GM18511 (cell line): ENCODE results near the gene SPDYE17.
"Not testable (repeated sequence)": the region's sequence is repeated elsewhere in the genome, so short reads cannot be mapped to it uniquely, and the experiment has no call there.

Source experiments
- ATAC-seq: cut with Tn5 transposase; IDR thresholded peaks from one replicate; pipeline ENCODE4 v1.9.1; 2021; ENCODE audit warnings: mild to moderate bottlenecking, moderate library complexity; ENCODE audit not compliant: unreplicated experiment

Gene SPDYE17

GRCh38 chr7:77032261-77032660 lies at the start of gene SPDYE17:
SPDYE17 (minus strand) TSS chr7:77032361; CDS start chr7:77030570, 1,791 bp downstream.
- not testable (repeated sequence) for ATAC-seq

DNA sequence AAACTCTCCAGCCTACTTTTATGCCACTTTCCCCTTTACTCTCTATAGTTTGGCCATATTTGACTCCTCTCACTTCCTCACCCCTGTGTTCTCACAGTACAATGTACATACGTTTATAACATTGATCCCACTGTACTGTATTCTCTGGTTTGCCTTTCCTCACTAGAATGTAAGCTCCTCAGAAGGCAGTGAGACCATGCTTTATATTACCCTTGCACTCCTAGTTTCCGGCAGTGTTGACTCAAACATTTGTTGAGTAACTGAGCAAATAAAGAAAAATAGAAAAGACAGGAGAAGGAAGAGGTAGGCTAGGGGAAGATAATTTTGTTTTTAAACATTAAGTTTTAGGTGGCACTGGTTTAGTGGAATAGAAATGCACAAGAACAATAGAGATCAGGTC lies 48.1 kb upstream of the SPDYE17 start:
- ATAC-seq = not testable (repeated sequence)

GRCh38 chr7:77079624-77080023 lies 47.5 kb upstream of the SPDYE17 start:
- ATAC-seq = not testable (repeated sequence)

GRCh38 chr7:77079112-77079511 lies 47.0 kb upstream of the SPDYE17 start:
- not testable (repeated sequence) for ATAC-seq

- ATAC-seq = not testable (repeated sequence)
Measured at GRCh38 chr7:77077060-77077459, 44.9 kb upstream of the SPDYE17 start.

GRCh38 chr7:77074786-77075396 lies 42.7 kb upstream of the SPDYE17 start:
- not testable (repeated sequence) for ATAC-seq

- not testable (repeated sequence) for ATAC-seq
Measured at GRCh38 chr7:77071108-77071507, 38.9 kb upstream of the SPDYE17 start.

DNA sequence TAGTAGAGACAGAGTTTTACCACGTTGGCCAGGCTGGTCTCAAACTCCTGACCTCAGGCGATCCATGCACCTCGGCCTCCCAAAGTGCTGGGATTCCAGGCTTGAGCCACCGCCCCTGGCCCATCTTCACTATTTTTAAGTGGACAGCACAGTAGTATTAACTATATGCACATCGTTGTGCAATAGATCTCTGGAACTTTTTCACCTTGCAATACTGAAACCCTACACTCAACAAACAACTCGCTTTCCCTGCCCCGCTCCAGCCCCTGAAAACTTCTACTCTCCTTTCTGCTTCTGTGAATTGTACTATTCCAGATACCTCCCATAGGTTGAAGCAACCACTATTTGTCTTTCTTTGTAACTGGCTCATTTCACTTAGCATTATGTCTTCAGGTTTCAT lies 33.7 kb upstream of the SPDYE17 start:
- not testable (repeated sequence) for ATAC-seq

GRCh38 chr7:77063732-77064131 lies 31.6 kb upstream of the SPDYE17 start:
- not testable (repeated sequence) for ATAC-seq

GRCh38 chr7:77062557-77062956 lies 30.4 kb upstream of the SPDYE17 start, which contains the start of gene SPDYE18:
SPDYE18 (minus strand) TSS chr7:77062558; CDS start chr7:77060512, 2,046 bp downstream.
- not testable (repeated sequence) for ATAC-seq

- ATAC-seq = not testable (repeated sequence)
Measured at GRCh38 chr7:77026349-77026748, 5.8 kb downstream of the SPDYE17 start.

DNA sequence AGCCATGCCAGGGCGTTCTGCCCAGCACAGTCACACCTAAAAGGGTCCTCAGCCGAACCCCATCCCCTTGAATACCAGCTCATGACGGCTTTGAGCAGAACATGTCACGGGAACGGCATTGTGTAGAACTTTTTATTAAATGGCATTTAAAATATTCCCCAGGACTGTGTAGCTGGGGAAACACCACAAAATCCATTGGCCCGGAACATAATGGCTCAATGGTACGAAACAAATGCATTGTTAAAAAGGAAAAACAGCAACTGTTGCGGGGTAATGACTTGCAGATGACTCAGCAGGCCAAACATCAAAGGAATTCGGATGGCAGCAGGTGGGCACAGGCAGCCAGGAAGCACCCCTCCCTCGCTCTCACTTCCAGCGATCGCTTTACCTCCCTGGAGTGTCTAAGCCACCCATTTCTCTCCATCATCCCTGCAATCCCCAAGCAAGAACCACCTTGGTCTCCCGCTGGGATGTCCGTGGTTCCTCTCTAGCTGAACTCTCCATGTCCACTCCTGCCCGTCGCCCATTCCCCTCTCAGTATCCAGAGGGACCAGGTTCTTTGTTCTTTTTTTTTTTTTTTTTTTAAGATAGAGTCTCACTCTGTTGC lies 22.0 kb downstream of the SPDYE17 start:
- not testable (repeated sequence) for ATAC-seq

DNA sequence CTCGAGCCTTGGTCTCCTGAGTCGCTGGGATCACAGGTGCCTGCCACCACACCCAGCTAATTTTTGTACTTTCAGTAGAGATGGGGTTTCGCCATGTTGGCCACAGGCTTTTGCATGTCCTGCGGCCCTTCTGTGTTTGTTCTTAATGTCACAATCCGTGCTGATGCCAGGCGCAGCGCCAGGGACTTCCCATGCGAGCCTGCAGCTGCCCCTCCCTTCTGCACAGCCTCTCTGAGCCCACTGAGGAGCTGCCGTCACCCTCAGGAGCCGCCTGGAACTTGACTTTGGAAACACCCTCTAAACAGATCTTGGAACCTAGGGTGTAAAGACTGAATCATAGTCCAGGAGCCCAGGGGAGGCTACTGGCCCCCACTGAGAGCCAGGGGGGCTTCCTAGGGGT lies 24.2 kb downstream of the SPDYE17 start:
- not testable (repeated sequence) for ATAC-seq

GRCh38 chr7:77006127-77007110 lies 25.7 kb downstream of the SPDYE17 start:
- not testable (repeated sequence) for ATAC-seq

DNA sequence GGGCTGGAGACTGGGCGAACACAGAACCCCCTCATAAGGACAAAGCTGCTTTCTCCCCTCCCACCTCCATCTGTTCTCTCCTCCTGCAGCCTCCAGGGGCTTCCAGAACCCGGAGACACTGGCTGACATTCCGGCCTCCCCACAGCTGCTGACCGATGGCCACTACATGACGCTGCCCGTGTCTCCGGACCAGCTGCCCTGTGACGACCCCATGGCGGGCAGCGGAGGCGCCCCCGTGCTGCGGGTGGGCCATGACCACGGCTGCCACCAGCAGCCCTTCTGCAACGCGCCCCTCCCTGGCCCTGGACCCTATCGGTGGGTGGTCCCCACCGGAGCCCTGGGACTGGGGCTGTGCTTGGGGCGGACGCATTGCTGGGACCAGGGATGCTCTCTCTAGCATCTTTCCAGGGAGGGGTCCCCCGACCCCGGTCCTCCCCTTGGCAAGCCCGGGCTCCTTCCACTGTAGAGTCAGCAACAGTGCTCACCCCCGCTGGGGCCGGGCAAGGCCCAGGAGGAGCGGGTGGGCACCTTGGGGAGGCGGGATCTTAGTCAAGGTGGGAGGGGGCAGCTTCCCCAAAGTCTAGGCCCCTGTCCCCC lies 26.6 kb downstream of the SPDYE17 start:
- ATAC-seq = not testable (repeated sequence)

- not testable (repeated sequence) for ATAC-seq
Measured at GRCh38 chr7:77004151-77004550, 28.0 kb downstream of the SPDYE17 start.

GRCh38 chr7:77003241-77003640 lies 28.9 kb downstream of the SPDYE17 start:
- not testable (repeated sequence) for ATAC-seq

GRCh38 chr7:77002678-77003233 lies 29.4 kb downstream of the SPDYE17 start:
- ATAC-seq = not testable (repeated sequence)

DNA sequence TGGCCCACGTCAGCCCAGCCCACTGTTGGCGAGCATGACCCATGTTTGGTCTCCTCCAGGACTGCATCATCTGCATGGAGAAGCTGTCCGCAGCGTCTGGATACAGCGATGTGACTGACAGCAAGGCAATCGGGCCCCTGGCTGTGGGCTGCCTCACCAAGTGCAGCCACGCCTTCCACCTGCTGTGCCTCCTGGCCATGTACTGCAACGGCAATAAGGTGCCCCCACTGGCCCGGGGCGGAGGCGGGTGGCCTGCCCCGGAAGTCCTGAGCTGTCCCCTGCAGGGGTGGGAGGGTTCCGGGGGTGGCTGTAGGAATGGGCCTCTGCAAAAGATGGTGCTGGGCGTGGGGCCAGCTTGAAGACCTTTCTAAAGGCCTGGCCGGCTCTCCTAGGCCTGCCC lies 30.1 kb downstream of the SPDYE17 start:
- not testable (repeated sequence) for ATAC-seq

- ATAC-seq = not testable (repeated sequence)
Measured at GRCh38 chr7:76999474-77000107, 32.6 kb downstream of the SPDYE17 start.
